WTC11 (cell line): ENCODE measurements around the gene RBM8A. TPM values are rescaled to one million over a fixed set of nuclear protein-coding genes. Genes with fewer than 3 reads are reported as not detected.

Experiments used
- ATAC-seq: fragments of 200-7000 bp; cut with Tn5 transposase; 2 replicates; pipeline ENCODE4 v1.10.0; 2021; ENCODE audit warnings: mild to moderate bottlenecking, moderate library complexity
- CTCF ChIA-PET: fragments of 300-600 bp; sonication (Branson Sonifier 250); formaldehyde crosslinking; loops from one replicate; lab custom pipeline; 2021; ENCODE audit warnings: antibody characterized with exemption; lab: Charles Lee
- POLR2A ChIA-PET: fragments of 350-600 bp; sonication (Branson Sonifier 250); formaldehyde crosslinking; loops from one replicate; lab custom pipeline; 2021; ENCODE audit warnings: antibody characterized with exemption; lab: Charles Lee
- DNase-seq: peaks from one replicate; pipeline ENCODE4 v3.0.0; 2021; ENCODE audit warnings: low spot score
- H3K27ac Mint-ChIP-seq: 2 replicates; pipeline ENCODE4 v1.8.0; 2021; ENCODE audit warnings: mixed read lengths
- H3K27me3 Mint-ChIP-seq: 2 replicates; pipeline ENCODE4 v1.8.0; 2021; ENCODE audit warnings: low read depth, mild to moderate bottlenecking, moderate library complexity, mixed read lengths
- H3K36me3 Mint-ChIP-seq: 2 replicates; pipeline ENCODE4 v1.8.0; 2021; ENCODE audit warnings: mixed read lengths
- H3K4me1 Mint-ChIP-seq: 2 replicates; pipeline ENCODE4 v1.8.0; 2022; ENCODE audit warnings: mixed read lengths
- H3K4me3 Mint-ChIP-seq: 2 replicates; pipeline ENCODE4 v1.8.0; 2021; ENCODE audit warnings: mild to moderate bottlenecking, moderate library complexity, mixed read lengths
- H3K9me3 Mint-ChIP-seq: 2 replicates; pipeline ENCODE4 v1.8.0; 2021; ENCODE audit warnings: mixed read lengths
- ATF2 ChIP-seq: sonication (generic); formaldehyde crosslinking; IDR thresholded peaks from 2 replicates; pipeline ENCODE4 v1.8.1; 2022; ENCODE audit warnings: low read depth, missing genetic modification reagents, borderline replicate concordance
- CREB1 ChIP-seq: sonication (generic); formaldehyde crosslinking; IDR thresholded peaks from 2 replicates; pipeline ENCODE4 v1.8.0; 2023; ENCODE audit warnings: mild to moderate bottlenecking, missing genetic modification reagents
- CREM ChIP-seq: sonication (generic); formaldehyde crosslinking; IDR thresholded peaks from 2 replicates; pipeline ENCODE4 v1.8.1; 2022; ENCODE audit warnings: mild to moderate bottlenecking, missing genetic modification reagents, moderate library complexity
- ERG ChIP-seq: fragments of 250-450 bp; sonication (Bioruptor Pico); IDR thresholded peaks from 2 replicates; pipeline ENCODE4 v1.8.0; 2021; ENCODE audit warnings: mild to moderate bottlenecking
- ETV6 ChIP-seq: sonication (generic); formaldehyde crosslinking; IDR thresholded peaks from 2 replicates; pipeline ENCODE4 v1.8.1; 2022; ENCODE audit warnings: mild to moderate bottlenecking, missing genetic modification reagents
- FOXP1 ChIP-seq: sonication (generic); formaldehyde crosslinking; IDR thresholded peaks from 2 replicates; pipeline ENCODE4 v1.8.0; 2022; ENCODE audit warnings: missing genetic modification reagents, mild to moderate bottlenecking, moderate library complexity, borderline replicate concordance
- GRHL2 ChIP-seq: fragments of 250-450 bp; sonication (Bioruptor Pico); IDR thresholded peaks from 2 replicates; pipeline ENCODE4 v1.8.0; 2022; ENCODE audit warnings: mild to moderate bottlenecking, moderate library complexity; ENCODE audit not compliant: insufficient replicate concordance, severe bottlenecking
- HMGXB4 ChIP-seq: sonication (generic); formaldehyde crosslinking; IDR thresholded peaks from 2 replicates; pipeline ENCODE4 v1.8.1; 2023; ENCODE audit warnings: mild to moderate bottlenecking, moderate library complexity, missing genetic modification reagents
- JAZF1 ChIP-seq: fragments of 250-450 bp; sonication (Bioruptor Pico); IDR thresholded peaks from 2 replicates; pipeline ENCODE4 v1.9.0; 2021; ENCODE audit warnings: moderate library complexity, mild to moderate bottlenecking, inconsistent platforms
- KAT7 ChIP-seq: sonication (generic); formaldehyde crosslinking; IDR thresholded peaks from 2 replicates; pipeline ENCODE4 v1.8.1; 2023; ENCODE audit warnings: missing genetic modification reagents, mild to moderate bottlenecking, borderline replicate concordance
- MYBL2 ChIP-seq: sonication (generic); formaldehyde crosslinking; IDR thresholded peaks from 2 replicates; pipeline ENCODE4 v1.8.1; 2023; ENCODE audit warnings: mild to moderate bottlenecking, moderate library complexity, missing genetic modification reagents
- NR1H2 ChIP-seq: sonication (generic); formaldehyde crosslinking; IDR thresholded peaks from 2 replicates; pipeline ENCODE4 v1.9.0; 2021; ENCODE audit warnings: mild to moderate bottlenecking, moderate library complexity, missing genetic modification reagents
- RORB ChIP-seq: fragments of 250-450 bp; sonication (Bioruptor Pico); IDR thresholded peaks from 2 replicates; pipeline ENCODE4 v1.9.0; 2021; ENCODE audit warnings: mild to moderate bottlenecking
- SP1 ChIP-seq: sonication (generic); formaldehyde crosslinking; conservative IDR thresholded peaks from 2 replicates; pipeline ENCODE4 v1.8.1; 2022; ENCODE audit warnings: missing genetic modification reagents
- TEAD4 ChIP-seq: sonication (generic); formaldehyde crosslinking; IDR thresholded peaks from 2 replicates; pipeline ENCODE4 v1.8.0; 2022; ENCODE audit warnings: mild to moderate bottlenecking, missing genetic modification reagents
- ZNF121 ChIP-seq: sonication (generic); formaldehyde crosslinking; IDR thresholded peaks from 2 replicates; pipeline ENCODE4 v1.8.0; 2023; ENCODE audit warnings: missing genetic modification reagents
- ZNF396 ChIP-seq: fragments of 250-450 bp; sonication (Bioruptor Pico); IDR thresholded peaks from 2 replicates; pipeline ENCODE4 v1.8.0; 2021; ENCODE audit warnings: mild to moderate bottlenecking, moderate library complexity, borderline replicate concordance
- ZNF671 ChIP-seq: fragments of 250-450 bp; sonication (Bioruptor Pico); IDR thresholded peaks from 2 replicates; pipeline ENCODE4 v1.8.0; 2021; ENCODE audit warnings: mild to moderate bottlenecking
- total RNA-seq: library from RNA; stranded (reverse); gene quantifications from 3 replicates; pipeline ENCODE4 v1.2.3, GENCODE V29; 2021
- TF ChIP-seq, protein P1 (sequence below): fragments of 250-450 bp; sonication (Bioruptor Pico); IDR thresholded peaks from 2 replicates; pipeline ENCODE4 v2.1.2; 2022; ENCODE audit warnings: mild to moderate bottlenecking, moderate library complexity
- TF ChIP-seq, protein P2 (sequence below): sonication (generic); formaldehyde crosslinking; IDR thresholded peaks from 2 replicates; pipeline ENCODE4 v1.8.0; 2022; ENCODE audit warnings: mild to moderate bottlenecking, missing genetic modification reagents
- TF ChIP-seq, protein P3 (sequence below): sonication (generic); formaldehyde crosslinking; conservative IDR thresholded peaks from 2 replicates; pipeline ENCODE4 v1.8.1; 2023; ENCODE audit warnings: mild to moderate bottlenecking, low read depth, missing genetic modification reagents, moderate library complexity
- TF ChIP-seq, protein P4 (sequence below): sonication (generic); formaldehyde crosslinking; conservative IDR thresholded peaks from 2 replicates; pipeline ENCODE4 v1.8.1; 2022; ENCODE audit warnings: mild to moderate bottlenecking, missing genetic modification reagents
- TF ChIP-seq, protein P5 (sequence below): fragments of 250-450 bp; sonication (Bioruptor Pico); IDR thresholded peaks from 2 replicates; pipeline ENCODE4 v1.9.0; 2021; ENCODE audit warnings: mild to moderate bottlenecking

RBM8A gene
- total RNA-seq, 1 experiment from 2014 or later = 199 TPM

DNA sequence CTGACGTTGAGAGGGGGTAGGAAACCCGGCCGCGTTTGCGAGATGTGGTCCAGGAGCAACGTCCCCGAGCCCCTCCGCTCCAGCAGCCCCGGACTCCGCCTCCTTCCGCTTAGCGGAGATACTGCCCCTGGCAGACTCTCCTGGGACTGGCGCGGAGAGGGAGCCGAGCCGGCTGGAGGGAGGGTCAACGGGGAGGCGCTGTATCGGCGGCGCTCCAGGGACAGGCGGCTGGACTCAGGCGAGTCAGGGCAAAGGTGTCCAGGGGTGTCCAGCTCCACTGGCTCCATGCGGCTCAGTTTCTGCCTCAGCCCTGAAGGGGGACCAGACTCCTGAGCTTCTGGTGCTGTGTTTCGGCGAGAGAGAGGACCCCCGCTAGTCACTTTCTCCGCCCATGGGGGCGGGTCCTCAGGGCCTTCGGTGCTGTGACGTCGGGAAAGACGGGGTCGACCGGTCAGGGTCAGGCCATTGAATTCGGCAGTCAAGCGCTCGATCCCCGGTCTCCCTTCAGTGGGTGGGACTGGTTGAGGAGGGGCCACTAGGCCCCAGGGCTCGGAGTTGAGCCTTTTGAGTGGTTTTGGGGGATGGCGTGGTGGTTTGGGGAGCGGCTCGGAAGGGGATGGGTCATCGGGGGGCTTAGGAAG, 33.3 kb upstream of the RBM8A start:
- DNase-seq (peak; percentile 90), ATAC-seq (peak; percentile 51)
- H3K27me3 Mint-ChIP-seq = peaks cover 93% of the 10 kb centered on the region
- H3K4me3 Mint-ChIP-seq = peak overlapping the region; percentile 96
- no peaks in the 10 kb centered on the region for H3K36me3 Mint-ChIP-seq
- POLR2A ChIA-PET = interaction anchor here (0.9 to 1.6 kb wide), 2 partner anchors 34 to 42 kb away, joined by 3 to 6 read pairs; partner anchors contain the start of genes PEX11B and RBM8A
- CTCF ChIA-PET = interaction anchor here (0.9 to 1.6 kb wide), 6 partner anchors 16 to 69 kb away, joined by 3 to 5 read pairs (median 3); no protein-coding TSS in a partner anchor
- no peaks in the 10 kb centered on the region for H3K9me3 Mint-ChIP-seq
- H3K27ac Mint-ChIP-seq = peak overlapping the region; percentile 85; the same call in 1 of the 2 replicates
- peaks cover 51% of the 10 kb centered on the region for H3K4me1 Mint-ChIP-seq
- no peak for TF ChIP-seq ZNF396
- no peak for TF ChIP-seq ERG (CRISPR knock-in tag)
- TF ChIP-seq TEAD4 (CRISPR knock-in tag) = no peak
- no peak for TF ChIP-seq GRHL2 (CRISPR knock-in tag)
- no peak; the same call in 1 of the 2 replicates for TF ChIP-seq CREM (CRISPR knock-in tag)
- peak; percentile 77 for TF ChIP-seq SP1
- TF ChIP-seq ZNF671 = no peak
- TF ChIP-seq FOXP1 (CRISPR knock-in tag) = peak; percentile 80; the same call in 1 of the 2 replicates
- TF ChIP-seq, protein P1, sequence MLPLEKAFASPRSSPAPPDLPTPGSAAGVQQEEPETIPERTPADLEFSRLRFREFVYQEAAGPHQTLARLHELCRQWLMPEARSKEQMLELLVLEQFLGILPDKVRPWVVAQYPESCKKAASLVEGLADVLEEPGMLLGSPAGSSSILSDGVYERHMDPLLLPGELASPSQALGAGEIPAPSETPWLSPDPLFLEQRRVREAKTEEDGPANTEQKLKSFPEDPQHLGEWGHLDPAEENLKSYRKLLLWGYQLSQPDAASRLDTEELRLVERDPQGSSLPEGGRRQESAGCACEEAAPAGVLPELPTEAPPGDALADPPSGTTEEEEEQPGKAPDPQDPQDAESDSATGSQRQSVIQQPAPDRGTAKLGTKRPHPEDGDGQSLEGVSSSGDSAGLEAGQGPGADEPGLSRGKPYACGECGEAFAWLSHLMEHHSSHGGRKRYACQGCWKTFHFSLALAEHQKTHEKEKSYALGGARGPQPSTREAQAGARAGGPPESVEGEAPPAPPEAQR (CRISPR knock-in tag) = no peak
- peak; percentile 36; the same call in 1 of the 2 replicates for TF ChIP-seq ATF2
- no peak for TF ChIP-seq ZNF121 (CRISPR knock-in tag)
- peak; percentile 69; the same call in 1 of the 2 replicates for TF ChIP-seq MYBL2 (CRISPR knock-in tag)
- no peak for TF ChIP-seq NR1H2 (CRISPR knock-in tag)
- TF ChIP-seq HMGXB4 (CRISPR knock-in tag) = peak; percentile 60; the same call in 1 of the 2 replicates
- TF ChIP-seq JAZF1 (CRISPR knock-in tag) = no peak
- TF ChIP-seq, protein P2, sequence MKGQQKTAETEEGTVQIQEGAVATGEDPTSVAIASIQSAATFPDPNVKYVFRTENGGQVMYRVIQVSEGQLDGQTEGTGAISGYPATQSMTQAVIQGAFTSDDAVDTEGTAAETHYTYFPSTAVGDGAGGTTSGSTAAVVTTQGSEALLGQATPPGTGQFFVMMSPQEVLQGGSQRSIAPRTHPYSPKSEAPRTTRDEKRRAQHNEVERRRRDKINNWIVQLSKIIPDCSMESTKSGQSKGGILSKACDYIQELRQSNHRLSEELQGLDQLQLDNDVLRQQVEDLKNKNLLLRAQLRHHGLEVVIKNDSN = peak; percentile 12; the same call in 1 of the 2 replicates
- no peak for TF ChIP-seq KAT7 (CRISPR knock-in tag)
- TF ChIP-seq CREB1 (CRISPR knock-in tag) = no peak
- TF ChIP-seq, protein P3, sequence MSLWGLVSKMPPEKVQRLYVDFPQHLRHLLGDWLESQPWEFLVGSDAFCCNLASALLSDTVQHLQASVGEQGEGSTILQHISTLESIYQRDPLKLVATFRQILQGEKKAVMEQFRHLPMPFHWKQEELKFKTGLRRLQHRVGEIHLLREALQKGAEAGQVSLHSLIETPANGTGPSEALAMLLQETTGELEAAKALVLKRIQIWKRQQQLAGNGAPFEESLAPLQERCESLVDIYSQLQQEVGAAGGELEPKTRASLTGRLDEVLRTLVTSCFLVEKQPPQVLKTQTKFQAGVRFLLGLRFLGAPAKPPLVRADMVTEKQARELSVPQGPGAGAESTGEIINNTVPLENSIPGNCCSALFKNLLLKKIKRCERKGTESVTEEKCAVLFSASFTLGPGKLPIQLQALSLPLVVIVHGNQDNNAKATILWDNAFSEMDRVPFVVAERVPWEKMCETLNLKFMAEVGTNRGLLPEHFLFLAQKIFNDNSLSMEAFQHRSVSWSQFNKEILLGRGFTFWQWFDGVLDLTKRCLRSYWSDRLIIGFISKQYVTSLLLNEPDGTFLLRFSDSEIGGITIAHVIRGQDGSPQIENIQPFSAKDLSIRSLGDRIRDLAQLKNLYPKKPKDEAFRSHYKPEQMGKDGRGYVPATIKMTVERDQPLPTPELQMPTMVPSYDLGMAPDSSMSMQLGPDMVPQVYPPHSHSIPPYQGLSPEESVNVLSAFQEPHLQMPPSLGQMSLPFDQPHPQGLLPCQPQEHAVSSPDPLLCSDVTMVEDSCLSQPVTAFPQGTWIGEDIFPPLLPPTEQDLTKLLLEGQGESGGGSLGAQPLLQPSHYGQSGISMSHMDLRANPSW (CRISPR knock-in tag) = no peak
- no peak for TF ChIP-seq RORB (CRISPR knock-in tag)
- TF ChIP-seq, protein P4, sequence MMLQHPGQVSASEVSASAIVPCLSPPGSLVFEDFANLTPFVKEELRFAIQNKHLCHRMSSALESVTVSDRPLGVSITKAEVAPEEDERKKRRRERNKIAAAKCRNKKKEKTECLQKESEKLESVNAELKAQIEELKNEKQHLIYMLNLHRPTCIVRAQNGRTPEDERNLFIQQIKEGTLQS (CRISPR knock-in tag) = no peak
- TF ChIP-seq, protein P5, sequence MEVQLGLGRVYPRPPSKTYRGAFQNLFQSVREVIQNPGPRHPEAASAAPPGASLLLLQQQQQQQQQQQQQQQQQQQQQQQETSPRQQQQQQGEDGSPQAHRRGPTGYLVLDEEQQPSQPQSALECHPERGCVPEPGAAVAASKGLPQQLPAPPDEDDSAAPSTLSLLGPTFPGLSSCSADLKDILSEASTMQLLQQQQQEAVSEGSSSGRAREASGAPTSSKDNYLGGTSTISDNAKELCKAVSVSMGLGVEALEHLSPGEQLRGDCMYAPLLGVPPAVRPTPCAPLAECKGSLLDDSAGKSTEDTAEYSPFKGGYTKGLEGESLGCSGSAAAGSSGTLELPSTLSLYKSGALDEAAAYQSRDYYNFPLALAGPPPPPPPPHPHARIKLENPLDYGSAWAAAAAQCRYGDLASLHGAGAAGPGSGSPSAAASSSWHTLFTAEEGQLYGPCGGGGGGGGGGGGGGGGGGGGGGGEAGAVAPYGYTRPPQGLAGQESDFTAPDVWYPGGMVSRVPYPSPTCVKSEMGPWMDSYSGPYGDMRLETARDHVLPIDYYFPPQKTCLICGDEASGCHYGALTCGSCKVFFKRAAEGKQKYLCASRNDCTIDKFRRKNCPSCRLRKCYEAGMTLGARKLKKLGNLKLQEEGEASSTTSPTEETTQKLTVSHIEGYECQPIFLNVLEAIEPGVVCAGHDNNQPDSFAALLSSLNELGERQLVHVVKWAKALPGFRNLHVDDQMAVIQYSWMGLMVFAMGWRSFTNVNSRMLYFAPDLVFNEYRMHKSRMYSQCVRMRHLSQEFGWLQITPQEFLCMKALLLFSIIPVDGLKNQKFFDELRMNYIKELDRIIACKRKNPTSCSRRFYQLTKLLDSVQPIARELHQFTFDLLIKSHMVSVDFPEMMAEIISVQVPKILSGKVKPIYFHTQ = no peak
- no peak for TF ChIP-seq ETV6 (CRISPR knock-in tag)
